ENCODE measurements around the gene GNG4.
"Not testable (repeated sequence)": the region's sequence is repeated elsewhere in the genome, so short reads cannot be mapped to it uniquely, and the experiment has no call there.

Gene GNG4

DNA sequence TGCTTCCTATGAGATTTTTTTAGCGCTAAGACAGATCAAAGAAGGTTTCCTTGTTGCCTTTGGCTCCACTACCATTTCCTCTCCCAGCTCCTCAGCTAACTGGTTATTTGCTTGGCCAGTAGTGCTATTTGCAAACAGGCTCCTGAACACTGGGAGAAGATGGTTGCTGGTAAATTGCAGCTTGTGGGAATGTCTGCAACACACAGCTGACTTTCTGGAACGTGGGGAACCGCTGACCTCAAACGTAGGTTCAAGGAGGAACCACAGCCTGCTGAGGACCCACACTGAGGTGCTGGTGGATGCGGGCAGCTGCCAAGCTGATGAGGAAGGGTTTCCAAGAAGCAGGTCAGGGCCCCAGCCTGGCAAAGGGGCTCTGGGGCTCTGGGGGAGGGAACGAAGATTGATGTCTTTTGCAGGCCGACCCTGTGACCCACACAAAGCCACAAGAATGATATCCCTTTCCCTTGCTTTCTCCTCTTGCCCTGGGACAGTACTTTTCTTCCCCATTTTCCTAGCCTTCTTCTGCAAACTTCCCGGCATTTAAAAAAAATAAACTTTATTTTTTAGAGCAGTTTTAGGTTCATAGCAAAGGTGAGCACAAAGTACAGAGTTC lies 24.8 kb downstream of the GNG4 start:
- H3K4me3 ChIP-seq (ENCODE audit: low read length) = no peak overlapping the region
- no peak for TF ChIP-seq ZNF274 (IDR thresholded peaks at IDR 0.05; ENCODE audit: low read depth, low read length)

DNA sequence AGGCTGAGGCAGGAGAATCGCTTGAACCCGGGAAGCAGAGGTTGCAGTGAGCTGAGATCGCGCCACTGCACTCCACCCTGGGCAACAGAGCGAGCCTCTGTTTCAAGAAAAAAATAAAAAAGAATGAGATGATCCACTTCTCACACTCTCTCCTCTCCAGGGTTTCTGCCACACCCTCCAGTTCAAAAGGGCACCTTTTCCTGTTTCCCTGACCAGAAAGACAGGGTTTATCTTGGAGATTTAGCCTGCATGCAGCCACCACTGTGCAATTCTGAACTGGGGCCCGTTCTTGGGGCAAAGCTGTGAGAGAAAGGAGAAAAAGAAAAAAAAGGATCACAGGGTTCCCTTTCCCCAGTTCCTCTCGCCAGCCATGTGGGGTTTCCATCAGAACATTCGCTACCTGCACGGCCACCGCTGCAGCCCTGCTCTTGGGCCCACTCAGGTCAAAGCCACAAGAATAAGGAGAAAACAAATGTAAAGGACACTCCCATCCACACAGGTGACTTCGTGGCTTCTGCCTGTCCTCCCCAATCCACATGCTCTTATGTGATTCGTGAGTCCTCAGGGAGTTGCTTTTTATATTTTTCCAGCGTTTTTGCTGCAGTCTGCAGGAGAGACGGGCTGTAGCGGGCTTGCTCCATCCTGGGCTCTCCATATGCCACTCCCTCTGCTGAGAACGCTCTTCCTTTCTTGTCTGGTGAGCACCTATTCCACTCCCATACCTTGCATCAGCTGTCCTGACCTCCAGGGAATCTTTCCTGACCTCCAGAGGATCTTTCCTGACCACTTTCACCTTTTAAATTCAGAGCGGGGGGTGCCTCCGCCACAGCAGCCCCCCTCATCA lies 26.4 kb downstream of the GNG4 start:
- no peak overlapping the region for H3K4me3 ChIP-seq (ENCODE audit: low read length)
- TF ChIP-seq ZNF274 (IDR thresholded peaks at IDR 0.05; ENCODE audit: low read depth, low read length) = no peak

DNA sequence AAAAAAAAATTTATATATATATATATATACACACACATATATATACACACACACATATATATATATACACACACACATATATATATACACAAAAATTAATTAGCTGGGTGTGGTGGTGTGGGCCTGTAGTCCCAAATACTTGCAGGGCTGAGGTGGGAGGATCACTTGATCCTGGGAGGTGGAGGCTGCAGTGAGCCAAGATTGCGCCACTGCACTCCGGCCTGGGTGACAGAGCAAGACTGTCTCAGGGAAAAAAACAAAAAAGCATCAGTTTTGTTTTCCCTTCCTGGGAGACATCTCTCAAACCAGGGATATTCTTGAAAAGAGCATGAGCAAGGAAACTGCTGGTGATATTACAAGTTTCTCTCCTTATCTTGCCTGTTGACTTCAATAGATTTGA lies 30.4 kb downstream of the GNG4 start:
- H3K4me3 ChIP-seq (ENCODE audit: low read length) = not testable (repeated sequence)

DNA sequence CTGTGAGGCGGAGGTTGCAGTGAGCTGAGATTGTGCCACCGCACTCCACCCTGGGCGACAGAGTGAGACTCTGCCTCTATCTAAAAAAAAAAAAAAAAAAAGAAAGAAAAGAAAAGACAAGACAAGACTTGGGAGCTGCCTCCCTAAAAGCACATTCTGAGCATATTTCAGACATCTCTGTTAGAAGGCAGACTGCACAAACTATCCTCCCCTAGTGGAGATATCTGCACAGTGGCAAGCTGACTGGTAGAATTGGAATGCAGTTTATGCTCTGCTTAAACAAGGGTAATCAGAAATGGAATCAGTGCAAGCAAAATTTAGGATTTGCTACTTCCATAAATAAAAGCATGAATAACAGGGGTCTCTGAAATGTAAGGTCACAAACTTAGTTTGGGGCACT lies 31.8 kb downstream of the GNG4 start:
- no peak for TF ChIP-seq ZNF274 (IDR thresholded peaks at IDR 0.05; ENCODE audit: low read depth, low read length)
- H3K4me3 ChIP-seq (ENCODE audit: low read length) = no peak overlapping the region

DNA sequence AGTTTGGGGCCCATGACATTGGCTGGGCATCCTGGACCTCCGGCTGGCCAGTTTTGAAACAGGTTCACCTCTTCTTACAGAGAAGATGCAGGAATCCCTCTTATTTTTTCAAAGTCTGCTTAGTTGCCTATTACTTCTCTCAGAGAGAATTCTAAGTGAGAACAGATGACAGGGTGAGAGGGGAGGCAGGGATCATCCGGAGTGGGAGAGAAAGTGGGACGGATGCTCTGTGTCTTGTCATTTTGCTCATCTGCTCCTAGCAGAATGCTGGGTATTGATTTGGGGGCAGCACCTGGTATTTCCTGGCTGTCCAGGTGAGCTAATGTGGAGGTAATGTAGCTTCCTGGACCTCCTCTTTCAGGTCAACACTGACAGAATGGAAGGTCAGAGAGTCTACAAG lies 32.4 kb downstream of the GNG4 start:
- TF ChIP-seq ZNF274 (IDR thresholded peaks at IDR 0.05; ENCODE audit: low read depth, low read length) = no peak
- H3K4me3 ChIP-seq (ENCODE audit: low read length) = no peak overlapping the region

DNA sequence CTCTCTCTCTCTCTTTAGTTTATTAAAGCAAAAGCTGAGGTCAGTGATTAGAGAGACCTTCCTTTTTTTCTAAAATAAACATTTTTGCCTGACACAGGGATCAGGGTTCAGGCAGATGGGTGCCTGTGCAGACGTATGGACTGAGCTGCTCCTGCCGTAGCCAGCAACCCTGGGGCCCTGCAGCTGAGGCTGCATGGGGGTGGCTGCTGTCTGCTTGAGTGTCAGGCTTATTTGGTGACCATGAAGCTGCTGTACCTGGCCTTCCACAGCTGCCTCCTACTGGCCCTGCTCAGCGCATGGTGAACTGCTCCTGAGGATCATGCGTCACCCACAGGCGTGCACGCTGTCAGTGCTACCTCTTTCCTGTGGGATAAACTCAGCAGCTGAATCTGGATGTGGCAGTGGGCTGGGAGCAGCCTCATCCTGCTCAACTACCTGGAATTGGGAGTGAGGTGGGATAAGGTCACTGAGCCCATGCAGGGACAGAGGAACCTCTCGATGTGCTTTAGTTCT lies 35.1 kb downstream of the GNG4 start:
- no peak overlapping the region for H3K4me3 ChIP-seq (ENCODE audit: low read length)
- TF ChIP-seq ZNF274 (IDR thresholded peaks at IDR 0.05; ENCODE audit: low read depth, low read length) = no peak

DNA sequence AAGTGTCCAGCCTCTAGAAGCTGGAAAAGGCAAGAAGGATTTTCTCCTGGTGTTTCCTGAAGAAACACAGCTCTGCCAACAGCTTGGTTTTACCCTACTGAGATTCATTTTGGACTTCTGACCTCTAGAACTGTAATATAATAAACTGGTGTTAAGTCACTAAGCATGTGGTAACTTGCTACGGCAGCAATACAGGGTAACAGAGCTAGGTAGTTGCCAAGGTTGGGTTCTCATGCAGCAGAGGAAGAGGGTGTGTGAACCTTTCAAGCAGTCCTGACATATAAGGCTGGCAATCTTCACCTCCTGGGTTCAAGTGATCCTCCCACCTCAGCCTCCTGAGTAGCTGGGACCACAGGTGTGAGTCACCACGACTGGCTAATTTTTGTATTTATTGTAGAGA lies 36.0 kb downstream of the GNG4 start:
- TF ChIP-seq ZNF274 (IDR thresholded peaks at IDR 0.05; ENCODE audit: low read depth, low read length) = no peak

DNA sequence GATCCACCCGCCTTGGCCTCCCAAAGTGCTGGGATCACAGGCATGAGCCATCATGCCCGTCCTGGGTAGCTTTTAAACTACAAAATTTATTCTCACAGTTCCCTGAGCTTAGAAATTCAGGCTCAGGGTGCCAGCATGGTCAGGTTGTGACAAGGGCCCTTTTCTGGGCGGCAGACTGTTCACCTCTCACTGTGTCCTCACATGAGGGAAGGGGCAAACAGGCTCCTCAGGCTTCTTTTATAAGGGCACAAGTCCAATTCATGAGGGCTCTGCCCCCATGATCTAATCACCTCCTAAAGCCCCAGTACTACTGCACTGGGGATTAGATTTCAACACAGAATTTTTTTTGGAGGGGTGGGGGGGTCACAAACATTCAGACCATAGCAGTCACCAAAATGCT lies 36.8 kb downstream of the GNG4 start:
- no peak for TF ChIP-seq ZNF274 (IDR thresholded peaks at IDR 0.05; ENCODE audit: low read depth, low read length)
- H3K4me3 ChIP-seq (ENCODE audit: low read length) = no peak overlapping the region

More for the DNA sequence above, 36.0 kb downstream of the GNG4 start:
- H3K4me3 ChIP-seq (ENCODE audit: low read length) = no peak overlapping the region

DNA sequence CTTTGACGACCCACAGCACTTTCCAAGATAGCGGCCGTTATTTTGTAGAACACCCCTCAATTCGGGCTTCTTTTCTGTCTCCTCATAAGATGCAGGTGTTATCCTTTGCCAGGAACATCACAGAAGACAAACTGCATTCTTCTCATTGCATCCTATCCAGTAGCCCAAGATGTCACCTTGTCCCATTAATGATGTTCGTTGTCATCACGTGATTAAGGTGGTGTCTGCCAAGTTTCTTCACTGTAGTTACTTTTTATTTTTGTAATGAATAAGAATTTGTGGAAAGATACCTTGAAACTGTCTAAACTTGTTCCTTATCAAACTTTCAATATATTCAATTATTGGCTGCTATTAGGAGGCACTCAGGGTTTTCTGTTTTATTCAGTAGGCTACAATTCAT lies 39.4 kb downstream of the GNG4 start:
- no peak overlapping the region for H3K4me3 ChIP-seq (ENCODE audit: low read length)
- no peak for TF ChIP-seq ZNF274 (IDR thresholded peaks at IDR 0.05; ENCODE audit: low read depth, low read length)

DNA sequence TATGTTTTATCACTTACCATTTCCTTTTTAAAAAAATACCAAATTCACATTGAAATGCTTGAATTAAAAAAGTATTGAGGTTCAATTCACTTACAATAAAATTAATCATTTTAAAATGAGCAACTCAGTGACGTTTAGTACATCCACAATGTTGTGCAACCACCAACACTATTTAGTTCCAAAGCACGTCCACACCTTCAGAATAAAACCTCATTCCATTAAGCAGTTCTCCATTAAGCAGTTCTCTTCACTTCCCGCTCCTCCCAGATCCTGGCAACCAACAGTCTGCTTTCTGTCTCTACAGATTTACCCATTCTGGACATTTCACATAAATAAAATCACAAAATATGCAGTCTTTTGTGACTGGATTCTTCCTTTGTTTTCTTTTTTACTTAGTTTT lies 41.3 kb downstream of the GNG4 start:
- TF ChIP-seq ZNF274 (IDR thresholded peaks at IDR 0.05; ENCODE audit: low read depth, low read length) = no peak
- H3K4me3 ChIP-seq (ENCODE audit: low read length) = no peak overlapping the region

DNA sequence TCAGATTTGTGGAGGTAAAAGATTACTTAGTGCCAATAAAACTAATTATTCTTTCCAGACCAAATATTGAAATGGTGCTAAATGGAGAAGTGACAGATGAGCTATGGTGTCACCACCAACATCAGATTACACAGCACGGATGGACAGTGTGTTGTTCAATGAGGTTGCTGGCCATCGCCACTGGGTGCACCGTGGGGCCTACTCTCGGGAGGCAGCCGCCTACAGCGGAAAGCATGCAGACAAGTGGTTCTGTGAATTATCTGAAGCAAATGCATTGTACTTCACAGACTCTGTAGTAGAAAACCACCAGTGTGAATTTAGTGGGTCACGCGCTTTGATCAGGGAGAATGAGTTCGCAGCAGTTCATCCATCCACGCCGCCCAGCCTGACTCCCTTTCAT lies 42.3 kb downstream of the GNG4 start:
- H3K4me3 ChIP-seq (ENCODE audit: low read length) = no peak overlapping the region
- TF ChIP-seq ZNF274 (IDR thresholded peaks at IDR 0.05; ENCODE audit: low read depth, low read length) = no peak

DNA sequence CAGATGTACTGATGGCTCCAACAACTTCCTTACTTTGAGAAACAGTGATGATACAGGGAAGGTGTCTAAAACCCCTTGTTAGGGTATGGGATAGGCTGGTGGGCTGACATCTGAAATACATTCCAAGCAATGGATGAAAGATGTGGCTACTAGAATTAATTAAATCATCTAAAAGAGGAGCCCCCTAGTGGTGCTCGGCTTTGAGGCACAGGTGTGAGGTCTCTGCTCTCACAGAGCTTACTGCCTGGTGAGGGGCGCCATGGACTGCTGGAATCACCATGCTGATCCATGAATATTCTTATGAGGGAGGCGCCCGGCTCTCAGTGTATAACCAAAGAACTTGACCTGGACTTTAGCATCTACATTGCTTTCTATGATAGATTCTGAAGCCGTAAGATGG lies 48.5 kb downstream of the GNG4 start:
- H3K4me3 ChIP-seq (ENCODE audit: low read length) = no peak overlapping the region
- TF ChIP-seq ZNF274 (IDR thresholded peaks at IDR 0.05; ENCODE audit: low read depth, low read length) = no peak

DNA sequence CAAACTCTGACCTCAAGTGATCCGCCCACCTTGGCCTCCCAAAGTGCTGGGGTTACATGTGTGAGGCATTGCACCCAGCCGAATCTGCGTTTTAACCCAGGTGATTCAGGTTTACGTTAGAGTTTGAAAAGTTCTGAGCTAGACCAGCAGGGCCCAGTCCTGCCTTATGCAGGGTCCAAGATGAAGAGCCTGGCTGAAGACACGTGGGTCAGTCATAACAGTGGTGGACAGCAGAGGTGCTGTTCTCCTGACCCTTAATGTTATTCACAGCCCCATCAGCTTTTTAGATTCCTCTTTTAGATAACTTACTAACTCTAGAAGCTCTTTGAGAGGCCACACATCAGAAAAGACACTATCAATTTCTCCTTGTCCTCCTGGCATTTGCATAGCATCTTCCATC lies 50.0 kb downstream of the GNG4 start:
- TF ChIP-seq ZNF274 (IDR thresholded peaks at IDR 0.05; ENCODE audit: low read depth, low read length) = no peak
- no peak overlapping the region for H3K4me3 ChIP-seq (ENCODE audit: low read length)

DNA sequence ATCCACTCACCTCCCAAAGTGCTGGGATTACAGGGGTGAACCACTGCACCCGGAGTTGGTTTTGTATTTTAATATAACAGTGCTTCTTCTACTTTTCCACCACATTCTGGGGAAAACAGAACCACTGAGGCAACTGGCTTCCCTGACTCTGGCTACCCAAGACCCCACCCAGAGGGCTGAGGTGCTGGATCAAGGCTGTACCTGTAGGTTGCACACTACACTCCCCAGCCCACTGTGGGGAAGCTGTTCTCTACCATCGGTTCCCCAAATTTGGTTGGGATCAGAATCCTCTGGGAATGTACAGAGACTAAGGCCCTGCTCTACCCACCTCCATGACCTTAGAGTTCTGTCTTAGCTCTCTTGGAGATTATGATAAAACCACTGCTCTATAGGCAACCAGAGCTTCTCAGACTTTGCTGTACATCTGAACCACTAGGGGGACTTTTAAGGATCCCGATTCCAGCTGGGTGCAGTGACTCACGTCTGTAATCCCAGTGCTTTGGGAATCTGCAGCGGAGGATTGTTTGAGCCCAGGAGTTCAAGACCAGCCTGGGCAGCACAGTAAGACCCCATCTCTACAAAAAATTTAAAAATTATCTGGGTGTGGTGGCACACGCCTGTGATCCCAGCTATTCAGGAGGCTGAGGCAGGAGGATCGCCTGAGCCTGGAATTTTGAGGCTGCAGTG lies 51.6 kb downstream of the GNG4 start:
- no peak for TF ChIP-seq ZNF274 (IDR thresholded peaks at IDR 0.05; ENCODE audit: low read depth, low read length)
- H3K4me3 ChIP-seq (ENCODE audit: low read length) = no peak overlapping the region

DNA sequence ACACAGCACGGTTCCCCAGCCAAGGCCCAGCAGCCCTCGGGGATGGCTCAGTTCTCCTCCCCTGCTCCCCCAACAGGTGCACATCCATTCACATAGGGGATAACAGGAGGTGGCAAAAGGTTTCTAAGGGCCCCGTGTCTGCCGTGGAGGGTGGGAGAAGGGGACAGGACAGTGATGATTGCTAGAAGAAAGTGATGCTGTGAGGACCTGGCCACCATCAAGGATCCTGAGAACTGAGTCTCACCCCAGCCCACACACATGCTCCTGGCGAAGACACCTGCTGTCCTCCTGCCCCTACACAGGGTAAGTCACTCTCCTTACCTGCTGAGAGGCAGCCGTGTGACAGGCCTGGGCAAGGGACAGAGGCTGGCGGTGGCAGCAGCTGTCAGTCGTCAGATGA lies 54.5 kb downstream of the GNG4 start:
- no peak overlapping the region for H3K4me3 ChIP-seq (ENCODE audit: low read length)
- TF ChIP-seq ZNF274 (IDR thresholded peaks at IDR 0.05; ENCODE audit: low read depth, low read length) = no peak

DNA sequence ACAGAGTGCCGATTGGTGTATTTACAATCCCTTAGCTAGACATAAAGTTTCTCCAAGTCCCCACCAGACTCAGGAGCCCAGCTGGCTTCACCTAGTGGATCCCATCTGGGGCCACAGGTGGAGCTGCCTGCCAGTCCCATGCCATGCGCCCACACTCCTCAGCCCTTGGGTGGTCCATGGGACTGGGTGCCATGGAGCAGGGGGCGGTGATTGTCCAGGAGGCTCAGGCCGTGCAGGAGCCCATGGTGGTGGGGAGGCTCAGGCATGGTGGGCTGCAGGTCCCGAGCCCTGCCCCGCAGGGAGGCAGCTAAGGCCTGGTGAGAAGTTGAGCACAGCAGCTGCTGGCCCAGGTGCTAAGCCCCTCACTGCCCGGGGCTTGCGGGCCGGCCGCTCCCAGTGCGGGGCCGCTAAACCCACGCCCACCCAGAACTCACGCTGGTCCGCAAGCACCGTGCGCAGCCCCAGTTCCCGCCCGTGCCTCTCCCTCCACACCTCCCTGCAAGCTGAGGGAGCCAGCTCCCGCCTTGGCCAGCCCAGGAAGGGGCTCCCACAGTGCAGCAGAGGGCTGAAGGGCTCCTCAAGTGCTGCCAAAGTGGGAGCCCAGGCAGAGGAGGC lies 55.2 kb downstream of the GNG4 start:
- not testable (repeated sequence) for H3K4me3 ChIP-seq (ENCODE audit: low read length)
